Stimulated activated CD4-positive, alpha-beta T cell treated with anti-CD3 and anti-CD28 coated beads, Interleukin-2, amount 100 ng/mL, for 4 hours (primary cell): ENCODE data around the gene KCNT2.

ENCODE experiments used
- DNase-seq: peaks from one replicate; pipeline ENCODE4 v3.0.0-alpha.2; 2020; ENCODE audit warnings: low read depth

Gene KCNT2

DNA sequence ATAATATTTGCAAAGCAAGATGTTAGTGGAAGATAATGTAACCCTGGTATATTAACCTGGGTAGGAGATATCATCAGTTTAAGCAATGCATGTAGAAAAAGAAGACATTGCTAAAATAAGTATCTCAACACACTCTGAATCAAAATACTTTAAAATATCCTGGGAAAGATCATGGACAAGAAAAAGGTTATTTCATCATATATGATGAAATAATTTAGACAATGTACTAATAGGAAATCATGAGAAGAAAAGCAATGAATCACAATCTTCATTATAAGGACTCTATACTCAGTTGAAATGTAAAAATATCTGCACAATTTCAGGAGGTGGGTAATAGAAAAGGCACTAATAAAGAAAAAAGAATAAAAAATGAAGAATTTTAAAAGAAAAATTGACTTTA is 158.8 kb downstream of the KCNT2 start:
- DNase-seq, result no peak

DNA sequence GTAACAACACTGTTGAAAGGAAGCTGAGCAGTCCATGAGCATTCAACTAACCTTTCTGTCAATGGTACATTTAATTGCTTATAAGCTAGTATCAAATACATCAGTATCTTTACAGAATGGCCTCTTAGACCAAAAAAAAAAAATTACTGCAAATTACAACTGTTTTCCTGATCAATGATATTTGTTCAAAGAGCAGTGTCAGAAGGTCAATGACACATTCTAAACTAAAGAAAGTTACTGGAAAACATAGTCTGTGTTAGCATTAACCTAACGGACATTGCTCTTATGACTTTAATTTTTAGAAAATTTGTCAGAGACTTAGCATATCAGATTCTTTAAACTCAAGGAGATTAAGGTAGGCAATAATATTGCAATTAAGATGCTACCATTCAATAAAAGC is 162.5 kb downstream of the KCNT2 start:
- no peak for DNase-seq

DNA sequence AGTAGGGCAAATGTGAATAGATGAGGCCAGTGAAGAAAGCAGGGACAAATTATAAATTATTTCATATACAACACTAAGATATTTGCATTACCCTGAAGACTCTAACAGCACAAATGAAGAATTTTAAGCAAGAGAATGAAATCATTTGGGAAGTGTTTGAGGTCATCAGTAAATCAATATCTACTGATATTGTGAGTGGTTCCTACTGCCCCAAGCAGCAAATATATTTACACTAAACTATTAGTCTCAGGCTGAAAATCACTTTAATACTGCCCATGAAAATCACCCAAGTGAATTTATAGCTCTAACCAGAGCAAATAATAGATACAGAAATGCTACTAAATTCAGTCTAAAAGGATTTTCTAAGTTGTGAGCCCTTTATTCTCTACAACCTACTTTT is 163.6 kb downstream of the KCNT2 start:
- no peak for DNase-seq

DNA sequence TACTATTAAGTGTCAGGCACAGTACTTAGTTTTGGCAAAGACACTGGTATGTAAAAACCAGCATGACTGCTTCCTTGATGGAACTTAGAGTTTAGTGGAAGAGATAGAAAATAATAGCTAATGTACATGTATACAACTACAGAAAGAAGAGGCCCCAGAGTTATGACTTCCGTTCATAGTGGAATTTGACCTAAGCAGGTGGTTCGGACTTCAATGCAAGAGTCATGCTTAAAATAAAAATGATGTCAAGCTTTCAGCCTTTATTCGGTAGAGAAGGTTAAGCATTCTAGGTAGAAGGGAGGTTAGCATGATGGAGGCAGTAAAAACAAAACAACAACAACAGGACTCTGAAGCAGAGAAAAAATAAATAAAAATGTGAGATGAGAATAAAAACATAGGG is 165.9 kb downstream of the KCNT2 start:
- DNase-seq, result no peak

DNA sequence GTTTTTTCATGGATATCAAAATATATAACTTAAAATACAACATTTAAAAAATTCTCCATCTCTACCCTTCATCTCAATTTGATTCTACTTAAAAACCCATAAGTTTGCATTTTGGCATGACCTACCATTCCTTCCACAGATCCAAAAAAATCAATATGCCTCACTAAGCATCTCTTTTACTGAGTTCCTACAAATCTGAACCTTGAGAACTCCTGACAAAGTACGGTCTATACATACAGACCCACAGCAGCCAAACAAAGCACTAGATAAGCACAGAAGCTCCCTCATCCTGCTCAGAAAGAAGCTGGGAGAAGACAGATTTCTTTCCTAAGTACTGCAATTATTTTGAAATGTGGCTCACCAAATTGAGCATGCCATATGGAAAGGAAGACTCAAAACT is 167.5 kb downstream of the KCNT2 start:
- no peak for DNase-seq

DNA sequence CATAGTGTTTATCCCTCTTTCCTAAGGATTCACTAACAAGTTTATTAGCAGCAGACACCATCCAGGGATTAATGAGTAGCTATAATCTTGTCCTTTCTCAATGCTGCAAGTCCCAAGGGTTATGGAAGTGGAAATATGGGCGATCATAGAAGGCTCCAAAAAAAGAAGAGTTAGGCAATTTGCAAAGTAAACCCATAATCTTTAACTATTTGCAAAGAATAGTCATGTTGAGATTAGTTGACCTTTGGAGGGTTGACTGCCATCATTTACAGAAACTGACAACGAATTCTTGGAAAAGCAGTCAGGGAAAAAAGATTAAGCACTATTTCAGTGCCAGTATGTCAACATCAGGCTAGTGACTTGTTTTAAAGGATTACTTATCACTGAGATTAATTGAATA is 169.9 kb downstream of the KCNT2 start:
- no peak for DNase-seq

DNA sequence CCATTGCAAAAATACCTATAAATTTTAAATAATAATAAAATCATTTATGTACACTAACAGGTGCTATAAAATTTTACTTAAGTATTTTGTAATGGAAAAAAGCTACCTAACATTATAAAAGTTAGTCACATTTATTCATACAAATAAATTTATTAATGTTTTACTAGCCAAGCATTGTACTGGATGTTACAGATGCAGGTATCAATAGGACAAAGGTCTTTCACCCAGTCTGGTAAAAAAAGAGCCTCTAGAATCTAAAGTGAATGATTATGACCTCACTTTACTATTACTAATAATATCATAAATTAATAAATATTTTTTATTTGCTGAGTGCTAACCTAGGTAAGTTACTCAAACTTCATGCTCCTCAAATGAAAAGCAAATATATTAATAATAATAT is 170.6 kb downstream of the KCNT2 start:
- no peak for DNase-seq

DNA sequence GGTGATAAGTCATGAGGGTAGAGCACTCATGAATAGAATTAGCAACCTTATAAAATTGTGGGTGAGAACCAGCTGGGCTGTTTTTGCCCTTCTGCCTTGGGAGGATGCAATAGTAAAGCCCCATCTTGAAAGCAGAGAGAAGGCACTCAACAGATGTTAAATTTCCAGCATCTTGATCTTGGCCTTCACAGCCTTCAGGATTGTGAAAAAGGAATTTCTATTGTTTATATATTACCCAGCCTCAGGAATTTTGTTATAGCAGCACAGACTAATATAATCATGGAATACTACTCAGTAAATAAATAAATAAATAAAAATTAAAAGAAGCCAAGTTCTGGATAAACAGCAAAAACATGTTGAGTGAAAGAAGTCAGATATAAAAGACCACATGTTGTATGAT is 175.2 kb downstream of the KCNT2 start:
- no peak for DNase-seq

DNA sequence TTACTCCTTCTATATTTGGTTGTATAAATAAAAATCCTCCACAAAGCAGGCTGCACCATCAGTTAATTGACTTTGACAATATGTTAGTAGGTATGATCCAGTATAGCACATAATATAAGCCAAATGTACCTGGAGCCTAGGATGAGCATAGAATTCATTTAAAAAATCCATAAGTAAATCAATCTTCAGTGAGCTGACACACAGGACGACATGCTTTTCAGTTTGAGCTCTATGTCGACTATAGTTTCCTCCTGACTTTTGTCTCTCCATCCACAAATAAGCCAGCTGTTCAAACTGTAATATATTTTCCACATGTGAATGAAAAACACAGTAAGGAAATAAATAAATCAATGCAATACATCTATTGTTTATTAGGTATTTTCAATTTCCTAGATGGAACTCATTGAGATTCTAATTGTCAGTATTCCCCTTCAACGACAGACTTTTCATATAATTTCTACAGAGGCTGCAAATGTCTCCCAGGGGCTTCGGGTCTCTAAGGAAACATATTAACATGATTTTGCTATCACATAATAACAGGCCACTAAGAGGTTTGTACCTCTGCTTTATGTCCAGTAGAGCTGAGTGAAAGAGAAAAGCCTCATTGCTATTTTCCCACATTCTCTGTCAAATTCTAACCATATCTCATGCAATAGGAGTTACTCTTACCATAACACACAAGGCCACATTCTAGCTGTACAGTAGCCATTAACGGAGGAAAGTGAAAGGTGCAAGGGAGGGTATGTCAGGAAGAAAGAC is 180.1 kb downstream of the KCNT2 start:
- DNase-seq, result no peak

DNA sequence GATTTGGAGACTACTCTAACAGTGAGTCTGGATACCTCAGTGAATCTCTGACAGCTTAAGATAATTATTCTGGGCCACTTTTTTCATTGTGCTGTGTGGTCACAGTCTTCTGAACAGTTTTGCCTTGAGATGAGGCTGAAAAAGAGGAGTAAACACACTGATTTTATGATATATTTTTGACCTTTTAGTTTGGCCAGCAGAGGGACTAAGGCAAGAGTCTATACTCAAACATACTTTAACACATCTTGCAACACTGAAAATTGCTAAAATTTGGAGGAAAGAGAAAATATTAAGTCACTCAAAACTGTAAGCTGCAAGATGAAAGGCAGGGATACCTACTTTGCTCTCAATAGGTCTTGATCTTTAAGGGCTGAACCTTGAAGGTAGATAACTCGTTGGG is 182.7 kb downstream of the KCNT2 start:
- DNase-seq, result no peak

DNA sequence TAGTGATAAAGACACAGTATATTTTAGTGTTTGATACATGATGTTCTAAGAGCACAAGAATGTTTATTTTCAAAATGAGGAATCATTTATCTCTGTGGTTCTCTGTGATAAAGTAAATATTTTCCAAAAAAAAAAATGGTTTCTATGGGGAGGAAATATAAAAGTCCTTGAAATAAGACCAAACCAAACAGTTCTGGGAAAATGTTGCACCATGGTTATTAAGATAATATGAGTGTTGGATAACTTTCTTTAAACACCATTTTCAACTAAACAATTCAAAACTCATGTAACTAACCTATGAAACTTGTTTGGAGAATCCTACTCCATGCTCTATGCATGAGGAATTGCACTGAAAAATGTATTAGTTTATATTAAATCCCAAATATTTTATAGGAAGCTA is 184.6 kb downstream of the KCNT2 start:
- DNase-seq, result no peak

DNA sequence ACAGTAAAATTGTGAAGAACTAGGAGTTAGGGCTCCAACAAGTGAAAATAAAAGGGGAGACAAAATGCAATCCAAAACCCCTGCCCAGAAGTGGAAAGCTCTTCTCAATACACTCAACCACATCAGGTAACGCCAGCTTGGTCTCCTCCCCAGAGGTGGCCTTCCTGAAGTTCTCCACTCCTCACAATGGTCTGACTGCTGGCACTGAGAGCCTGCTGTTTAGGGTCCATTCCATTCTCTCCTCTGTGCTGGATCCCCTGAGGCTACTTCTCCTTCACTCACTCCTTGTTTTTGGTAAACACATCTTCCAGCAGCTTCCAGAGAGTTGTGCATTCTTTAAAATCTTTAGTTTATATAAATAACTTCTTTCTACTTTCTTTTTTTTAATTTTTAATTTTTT is 189.5 kb downstream of the KCNT2 start:
- no peak for DNase-seq

DNA sequence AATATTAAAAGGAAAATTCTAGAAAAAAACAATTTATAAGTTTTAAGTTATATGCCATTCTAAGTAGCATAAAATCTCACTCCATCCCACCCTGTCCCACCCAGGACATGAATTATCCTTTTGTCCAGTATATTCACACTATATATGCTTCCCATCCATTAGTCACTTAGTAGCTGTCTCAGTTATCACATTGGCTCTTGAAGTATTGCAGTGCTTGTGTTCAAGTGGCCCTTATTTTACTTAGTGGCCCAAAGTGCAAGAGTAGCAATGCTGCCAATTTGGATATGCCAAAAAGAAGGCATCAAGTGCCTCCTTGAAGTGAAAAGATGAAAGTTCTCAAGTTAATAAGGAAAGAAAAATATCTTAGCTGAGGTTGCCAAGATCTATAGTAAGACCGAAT is 192.3 kb downstream of the KCNT2 start:
- no peak for DNase-seq

DNA sequence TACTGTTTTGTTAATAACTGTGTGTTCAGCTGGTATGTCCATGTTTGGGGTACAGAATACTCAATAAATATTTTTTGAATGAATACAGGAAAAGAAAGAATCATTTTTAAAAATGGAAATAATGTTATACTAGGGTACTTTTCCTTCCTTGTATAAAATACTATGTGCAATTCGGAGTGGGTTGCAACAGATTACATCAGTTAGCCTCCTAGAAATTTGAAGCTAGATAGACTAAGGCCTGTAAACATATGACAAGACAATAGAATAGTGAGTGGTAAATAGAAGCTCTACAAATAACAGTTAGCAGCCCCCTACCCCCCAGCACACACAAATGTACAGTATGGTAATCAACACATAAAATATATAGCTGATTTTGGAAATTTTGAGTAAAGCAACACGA is 195.9 kb downstream of the KCNT2 start:
- no peak for DNase-seq

DNA sequence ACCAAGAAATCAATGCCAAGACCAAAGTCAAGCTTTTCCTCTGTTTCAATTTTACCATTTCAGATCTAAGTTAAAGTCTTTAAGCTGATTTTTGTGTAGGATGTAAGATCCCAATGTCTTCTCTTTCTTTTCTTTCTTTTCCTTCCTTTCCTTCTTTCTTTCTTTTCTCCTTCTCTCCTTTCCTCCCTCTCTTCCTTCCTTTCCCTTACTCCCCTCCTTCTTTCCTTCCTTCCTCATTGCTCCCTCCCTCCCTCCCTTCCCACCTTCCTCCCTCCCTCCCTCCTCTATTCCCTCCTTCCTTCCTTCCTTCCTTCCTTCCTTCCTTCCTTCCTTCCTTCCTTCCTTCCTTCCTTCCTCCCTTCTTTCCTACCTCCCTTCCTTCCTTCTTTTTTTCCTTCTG is 197.5 kb downstream of the KCNT2 start:
- no peak for DNase-seq

DNA sequence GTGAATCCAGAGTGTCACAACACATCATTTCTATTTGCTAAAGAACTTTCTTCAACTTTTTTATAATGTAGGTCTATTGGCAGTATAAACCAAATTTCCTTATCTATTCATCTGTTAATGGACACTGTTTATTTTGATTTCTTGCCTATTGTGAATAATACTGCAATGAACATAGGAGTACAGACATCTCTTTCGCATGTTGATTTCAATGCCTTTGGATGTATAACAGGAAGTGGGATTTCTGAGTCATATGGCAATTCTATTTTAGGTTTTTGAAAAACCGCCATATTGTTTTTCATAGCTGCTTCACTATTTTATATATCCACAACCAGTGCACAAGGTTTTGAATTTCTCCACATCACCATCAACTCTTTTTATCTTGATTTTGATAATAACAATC is 198.7 kb downstream of the KCNT2 start:
- DNase-seq, result no peak

DNA sequence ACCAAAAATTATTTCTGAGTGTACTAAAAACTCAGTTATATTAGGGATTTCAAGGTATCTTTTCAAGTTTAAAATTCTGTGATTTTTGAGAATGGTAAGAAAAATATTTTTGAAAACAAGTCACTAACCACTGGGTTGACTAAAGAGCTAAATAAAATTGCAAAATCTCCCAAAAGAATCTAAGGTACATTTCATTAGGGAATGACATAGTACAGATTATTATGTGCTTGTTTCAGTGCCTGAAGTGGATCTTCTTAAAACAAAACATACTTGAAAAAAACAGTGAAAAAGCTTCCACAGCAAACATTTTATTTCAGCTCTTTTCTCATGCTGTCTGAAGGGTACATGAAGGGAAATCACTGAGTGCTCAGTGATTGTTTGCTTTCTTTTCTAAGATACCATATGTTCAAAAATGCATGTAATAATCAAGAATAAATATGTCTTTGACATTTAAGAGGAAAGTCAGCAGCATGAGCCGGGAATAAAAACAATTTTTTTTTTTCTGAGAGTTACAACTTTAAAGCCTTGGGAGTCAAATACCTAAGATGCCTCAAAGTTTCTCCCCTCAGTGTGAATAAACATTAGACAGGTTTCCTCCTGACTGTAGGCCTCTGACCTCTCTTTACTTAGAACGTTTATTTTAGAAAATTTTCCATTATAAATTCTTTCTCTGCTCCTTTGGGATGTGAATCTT is 200.7 kb downstream of the KCNT2 start:
- no peak for DNase-seq

DNA sequence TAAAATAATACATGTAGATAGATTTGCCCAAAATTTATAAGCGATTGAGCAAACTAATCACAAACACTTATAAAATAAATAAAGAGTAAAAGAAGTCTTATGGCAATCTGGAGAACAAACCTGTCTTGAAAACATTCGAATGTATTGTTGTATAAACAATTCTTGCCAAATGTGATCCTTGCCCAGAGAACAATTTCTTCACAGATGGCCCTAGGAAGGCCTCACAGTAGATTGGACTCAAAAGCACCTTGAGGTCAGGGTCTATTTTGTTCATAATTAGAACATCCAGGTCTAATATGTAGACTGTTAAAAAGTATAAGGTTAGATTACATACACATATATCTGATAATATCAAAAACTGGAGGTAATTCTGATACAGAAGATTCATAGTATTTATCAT is 202.4 kb downstream of the KCNT2 start:
- DNase-seq, result no peak

DNA sequence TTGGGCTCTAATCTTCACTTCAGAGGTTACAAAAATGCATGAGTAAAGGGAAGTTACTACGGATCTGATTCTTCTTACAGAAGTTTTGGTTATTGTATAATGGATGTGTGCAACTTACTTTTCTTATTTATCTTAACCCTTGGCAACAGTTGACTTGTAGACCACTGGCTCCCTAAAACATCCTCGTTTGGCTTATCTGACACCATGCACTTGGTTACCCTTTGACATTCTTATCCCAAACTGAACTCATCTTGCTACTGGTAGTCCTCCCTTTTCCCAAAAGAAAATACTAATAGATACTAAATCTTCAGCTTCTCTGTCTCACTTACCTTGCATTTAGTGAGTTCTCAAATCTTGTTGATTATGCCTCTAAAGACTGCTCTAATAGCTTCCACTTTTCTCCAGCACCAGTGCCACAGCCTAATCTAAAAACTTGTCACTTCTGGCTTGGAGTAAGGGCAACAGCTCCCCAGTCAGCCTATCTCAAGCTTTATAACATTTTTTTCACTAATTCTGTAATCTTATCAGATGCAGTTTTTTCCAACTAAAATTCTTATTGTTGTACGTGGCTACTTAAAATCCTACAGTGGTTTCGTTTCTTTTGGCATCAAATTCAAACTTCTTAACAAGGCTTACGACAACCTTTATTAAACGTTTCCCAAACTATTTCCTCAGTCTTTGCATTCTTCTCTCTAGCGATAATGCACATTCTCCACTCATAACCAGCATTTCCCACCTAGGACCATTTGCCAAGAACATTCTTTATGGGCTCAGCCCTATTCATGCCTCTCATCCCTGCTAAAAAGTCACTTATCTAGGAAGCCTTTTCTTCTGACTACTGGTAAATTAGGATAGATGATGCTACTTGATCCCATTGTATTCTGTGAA is 204.2 kb downstream of the KCNT2 start:
- no peak for DNase-seq

DNA sequence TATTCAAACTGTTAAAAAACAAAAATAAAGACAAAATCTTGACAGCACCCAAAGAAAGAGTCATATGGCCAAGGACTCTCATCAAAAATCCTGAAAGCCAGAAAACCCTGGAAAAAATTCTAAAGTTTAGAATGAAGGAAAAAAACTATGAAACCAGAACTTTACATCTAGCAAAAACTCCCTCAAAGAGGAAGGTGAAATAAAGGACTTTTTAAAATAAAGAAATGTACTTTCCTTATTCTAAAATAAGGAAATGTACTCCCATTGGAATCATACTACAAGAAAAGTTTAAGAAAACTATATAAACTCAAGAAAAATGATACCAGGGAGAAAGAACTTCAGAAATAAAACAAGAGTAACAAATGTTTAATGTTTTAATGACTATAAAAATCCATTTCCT is 206.3 kb downstream of the KCNT2 start:
- no peak for DNase-seq

DNA sequence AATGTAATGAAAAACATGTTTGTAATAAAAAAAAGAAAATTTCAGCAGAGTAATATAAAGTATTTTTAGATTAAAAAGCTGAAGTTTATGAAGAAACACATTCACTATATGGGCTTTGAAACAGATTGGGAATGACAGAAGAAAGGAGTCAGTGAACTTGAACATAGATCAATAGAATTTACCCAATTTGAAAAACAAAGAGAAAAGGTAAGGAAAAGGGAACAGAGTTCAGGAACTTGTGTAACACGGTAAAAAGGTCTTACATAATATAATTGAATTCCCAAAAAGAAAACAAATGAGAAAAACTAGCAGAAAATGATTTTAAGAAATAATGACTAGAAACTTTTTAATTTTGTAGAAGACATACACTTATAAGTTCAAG is 206.8 kb downstream of the KCNT2 start:
- DNase-seq, result no peak

DNA sequence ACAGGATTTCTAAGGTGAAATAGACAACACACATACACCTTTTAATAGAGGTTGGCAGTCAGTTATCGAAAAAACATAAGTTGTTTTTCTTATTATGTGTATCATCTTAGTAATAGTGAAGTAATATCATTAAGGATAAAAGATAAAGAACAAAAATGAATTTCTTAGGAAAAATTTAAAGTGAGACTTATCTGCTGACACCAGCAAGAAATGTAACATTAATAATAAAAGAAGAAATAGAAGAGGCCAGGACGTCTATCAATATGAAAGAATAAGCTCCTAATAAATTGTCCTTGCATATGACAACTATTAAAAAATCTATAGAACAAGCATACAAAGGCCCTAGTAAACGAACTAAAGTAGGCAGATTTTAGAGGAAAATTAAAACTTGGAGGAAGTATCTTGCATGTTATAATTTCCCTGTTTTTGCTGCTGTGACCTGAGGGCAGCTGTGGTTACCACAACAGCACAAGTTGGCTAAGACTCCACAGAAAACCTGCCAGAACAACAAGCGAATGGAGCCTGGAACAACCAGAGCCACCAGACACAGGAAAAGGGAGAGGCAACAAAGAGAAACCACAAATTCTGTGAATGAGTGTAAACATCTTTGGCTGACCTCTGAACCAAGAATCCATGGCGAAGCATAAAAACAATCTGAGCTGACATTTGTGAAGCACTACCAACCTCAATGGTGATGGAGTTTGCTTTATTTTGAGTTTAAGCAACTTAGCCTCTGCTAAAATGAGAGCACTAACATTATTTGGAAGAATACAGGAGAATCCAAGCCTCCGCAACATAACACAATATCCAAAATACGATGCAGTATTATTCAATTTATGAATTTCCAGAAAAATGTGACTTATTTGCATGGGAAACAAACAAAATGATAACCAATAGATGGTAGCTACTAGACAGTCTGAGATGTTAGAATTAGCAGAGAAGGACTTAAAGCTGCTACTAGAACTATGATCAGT is 207.5 kb downstream of the KCNT2 start:
- no peak for DNase-seq
